RCC 7860 (cell line): ENCODE measurements around the gene GPS1.

ENCODE experiments used
- DNase-seq: peaks from one replicate; pipeline ENCODE4 v3.0.0-alpha.2; 2015; ENCODE audit warnings: low spot score
- FAIRE-seq: peaks from 2 replicates; lab custom pipeline; 2012; peaks lifted over from hg19 to GRCh38; lab: Jason Lieb, UNC

GPS1 gene

DNA sequence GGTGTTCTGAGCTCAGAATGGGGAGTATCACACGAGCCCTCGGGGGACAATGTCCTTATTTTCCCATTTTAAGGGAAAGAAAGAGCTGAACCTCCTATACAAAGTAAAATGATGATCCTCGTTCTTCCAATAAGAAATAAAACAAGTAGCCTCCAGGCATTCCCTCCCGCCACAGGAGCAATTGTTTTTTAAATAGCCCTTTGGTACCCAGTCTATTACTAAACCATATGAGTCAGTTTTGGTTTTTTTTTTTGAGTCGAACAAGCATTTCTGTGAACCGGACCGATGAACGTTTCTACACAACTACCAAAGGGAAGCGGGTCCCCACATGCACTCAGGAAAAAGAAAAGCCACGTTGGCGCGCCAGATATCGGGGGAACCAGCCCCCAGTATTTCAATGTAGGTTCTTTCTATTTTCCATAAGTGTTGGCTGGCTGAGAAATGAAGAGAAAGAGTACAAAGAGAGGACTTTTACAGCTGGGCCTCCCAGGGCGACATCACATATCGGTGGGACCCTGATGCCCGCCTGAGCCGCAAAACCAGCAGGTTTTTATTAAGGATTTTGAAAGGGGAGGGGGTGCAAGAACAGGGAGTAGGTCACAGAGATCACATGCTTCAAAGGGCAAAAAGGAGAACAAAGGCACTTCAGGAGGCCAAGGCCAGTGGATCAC, 10.4 kb upstream of the GPS1 start:
- DNase-seq (no peak), FAIRE-seq (no peak)

DNA sequence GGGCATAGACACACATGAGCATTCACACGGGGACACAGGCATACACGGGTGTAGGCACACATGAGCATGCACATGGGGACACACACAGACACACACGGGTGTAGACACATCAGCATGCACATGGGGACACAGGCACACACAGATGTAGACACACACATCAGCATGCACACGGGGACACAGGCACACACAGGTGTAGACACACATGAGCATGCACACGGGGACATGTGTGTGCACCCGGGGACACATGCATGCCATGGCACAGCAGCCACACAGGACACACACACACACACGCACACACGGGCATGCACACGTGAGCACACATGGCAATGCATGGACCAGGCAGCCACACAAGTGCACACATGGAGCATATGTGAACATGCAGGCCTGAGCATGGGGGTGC, 9.0 kb upstream of the GPS1 start:
- FAIRE-seq (no peak), DNase-seq (no peak)

DNA sequence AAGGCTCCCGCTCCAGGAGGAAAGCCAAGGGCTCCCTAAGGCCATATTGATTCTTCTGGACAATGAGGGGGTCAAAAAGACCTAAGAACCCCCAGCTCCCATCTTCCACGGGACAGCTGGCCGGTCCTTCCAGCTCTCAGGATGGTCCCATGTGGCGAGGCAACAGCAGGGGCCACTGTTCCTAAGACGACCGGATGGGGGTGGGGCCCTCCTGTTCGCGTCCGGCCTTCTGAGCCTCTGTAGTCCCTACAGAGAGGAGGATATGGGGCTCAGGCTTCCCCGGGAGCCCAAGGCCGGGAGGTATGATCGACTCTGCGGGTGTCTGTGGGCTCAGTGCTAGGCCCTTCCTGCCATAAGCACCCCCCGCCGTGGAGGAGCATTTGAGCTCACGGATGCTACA, 8.2 kb upstream of the GPS1 start:
- FAIRE-seq (no peak), DNase-seq (no peak)

DNA sequence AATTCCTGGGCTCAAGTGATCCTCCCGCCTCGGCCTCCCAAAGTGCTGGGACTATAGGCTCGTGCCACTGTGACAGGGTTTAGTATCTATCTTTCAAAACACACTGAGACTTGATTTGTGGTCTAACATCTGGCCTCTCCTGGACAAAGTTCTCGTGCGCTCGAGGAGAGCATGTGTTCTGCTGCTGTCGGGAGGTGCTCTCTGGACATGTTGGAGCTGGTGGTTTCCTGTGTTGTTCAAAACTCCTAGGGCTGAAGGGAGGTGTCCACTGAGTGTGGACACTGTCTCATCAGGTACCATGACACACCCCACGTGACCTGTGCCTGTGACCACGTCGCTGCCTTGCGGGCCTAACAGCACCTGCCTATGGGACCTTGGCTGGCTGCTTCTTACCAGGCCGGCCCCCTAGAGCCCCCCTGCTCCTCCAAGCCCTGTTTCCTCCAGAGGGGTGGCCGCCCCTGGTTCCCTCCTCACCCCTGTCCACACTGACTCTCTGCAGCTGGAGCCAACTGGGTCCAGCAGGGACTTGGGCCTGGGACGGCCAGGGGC, 5.7 kb upstream of the GPS1 start:
- FAIRE-seq (no peak), DNase-seq (no peak)

DNA sequence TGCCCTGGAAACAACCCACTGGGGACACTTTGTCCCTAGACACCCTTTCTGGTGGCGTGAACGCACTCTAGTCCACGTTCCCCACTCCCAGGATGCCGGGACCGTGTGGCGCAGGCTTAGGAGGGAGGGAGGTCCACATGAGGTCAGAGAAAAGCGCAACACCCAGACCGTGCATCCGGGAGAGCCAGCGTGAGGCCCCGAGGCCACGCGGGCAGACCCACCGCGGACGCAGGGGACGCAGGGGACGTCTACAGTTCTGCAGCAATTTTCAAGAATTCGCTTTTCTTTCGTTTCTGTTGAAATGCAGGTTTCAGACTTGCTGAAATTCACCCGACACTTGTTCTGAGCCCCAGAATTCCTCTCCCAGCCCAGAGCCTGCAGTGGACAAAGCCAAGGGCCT, 4.8 kb upstream of the GPS1 start:
- DNase-seq = no peak
- FAIRE-seq = no peak

DNA sequence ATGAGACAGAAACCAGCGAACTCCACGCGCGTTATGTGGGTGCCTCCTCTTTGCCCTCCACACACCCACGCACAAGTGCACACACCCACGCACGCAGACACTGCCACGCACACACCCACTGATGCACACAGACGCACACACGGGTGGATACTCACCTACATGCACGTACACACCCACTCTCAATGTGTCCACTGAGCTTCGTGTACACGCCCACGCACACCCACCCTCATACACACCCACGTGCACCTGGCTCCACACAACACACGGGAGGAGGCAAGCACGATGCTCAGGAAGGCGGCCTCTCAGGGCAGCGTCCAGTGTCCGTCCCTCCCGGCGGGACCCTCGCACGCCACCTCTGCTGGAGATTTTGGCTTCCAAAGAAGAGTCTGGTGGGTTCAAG, 4.3 kb upstream of the GPS1 start:
- FAIRE-seq (no peak), DNase-seq (no peak)

DNA sequence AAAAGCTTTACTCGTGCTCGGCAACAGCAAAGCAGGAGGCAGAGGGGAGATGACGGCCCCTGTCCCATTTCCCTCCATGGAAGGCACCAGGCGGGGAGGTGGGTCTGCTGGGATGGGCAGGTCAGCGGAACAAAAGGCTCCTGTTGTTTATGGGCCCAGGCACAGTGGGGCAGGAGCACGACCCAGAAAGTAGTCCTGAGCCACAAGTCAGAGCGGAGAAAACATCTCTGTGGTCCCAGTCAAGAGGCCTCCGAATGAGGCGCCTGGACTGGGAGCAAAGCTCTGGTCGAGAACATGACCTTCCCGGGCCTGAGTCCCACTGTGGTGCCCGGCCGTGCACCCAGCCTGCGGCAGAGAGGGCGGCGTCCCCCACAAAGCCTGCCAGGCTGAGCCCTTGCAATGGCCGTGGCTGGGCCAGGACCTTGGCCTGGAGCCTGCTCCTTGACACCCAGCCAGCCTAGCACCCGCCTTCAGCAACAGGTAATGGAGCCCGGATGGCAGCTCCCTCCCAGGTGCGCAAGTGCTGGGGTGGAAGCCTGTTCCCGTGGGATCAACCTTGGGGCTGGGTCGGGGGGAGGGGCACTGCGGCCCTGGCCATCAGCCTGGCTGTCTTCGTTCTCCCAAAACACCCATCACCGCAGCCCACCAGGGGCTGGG, 3.7 kb upstream of the GPS1 start:
- DNase-seq = no peak

DNA sequence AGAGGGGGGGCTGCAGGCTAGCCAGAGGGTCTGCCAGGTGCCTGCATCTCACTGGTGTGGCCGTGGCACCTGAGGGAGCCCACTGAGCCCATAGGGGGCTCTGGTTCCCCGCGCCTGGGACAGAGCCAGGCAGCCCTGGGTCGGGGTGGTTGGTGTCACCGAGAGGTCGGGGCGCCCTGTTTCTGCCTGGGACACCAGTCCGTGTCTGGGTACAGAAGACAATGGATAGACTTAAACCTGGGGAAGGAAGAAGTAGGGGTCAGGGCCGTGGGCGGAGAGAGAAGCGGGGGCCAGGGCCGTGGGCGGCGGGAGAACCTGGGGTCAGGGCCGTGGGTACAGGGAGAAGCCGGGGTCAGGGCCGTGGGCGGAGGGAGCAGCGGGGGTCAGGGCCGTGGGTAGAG, 3.1 kb upstream of the GPS1 start:
- DNase-seq (no peak), FAIRE-seq (no peak)

More for the DNA sequence above, 3.7 kb upstream of the GPS1 start:
- no peak for FAIRE-seq

DNA sequence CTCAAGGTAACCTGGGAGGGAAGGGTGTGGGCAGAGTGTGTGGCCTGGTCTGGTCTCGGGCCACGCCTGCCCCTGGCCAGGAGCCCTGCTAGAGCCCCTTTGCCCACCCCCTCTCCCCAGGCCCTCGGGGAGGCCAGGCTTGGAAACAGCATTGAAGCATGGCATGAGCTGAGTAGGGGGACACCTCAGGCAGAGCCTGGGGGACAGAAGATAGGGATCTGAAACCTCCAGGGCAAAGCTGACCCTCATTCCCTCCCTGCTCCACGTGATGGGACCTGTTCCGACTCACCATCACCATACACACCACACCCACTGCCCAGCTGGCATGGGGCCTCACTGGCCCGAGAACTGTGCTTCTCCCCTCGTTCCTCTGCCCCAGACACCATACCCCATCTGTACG, 2.6 kb upstream of the GPS1 start:
- FAIRE-seq (no peak), DNase-seq (no peak)

DNA sequence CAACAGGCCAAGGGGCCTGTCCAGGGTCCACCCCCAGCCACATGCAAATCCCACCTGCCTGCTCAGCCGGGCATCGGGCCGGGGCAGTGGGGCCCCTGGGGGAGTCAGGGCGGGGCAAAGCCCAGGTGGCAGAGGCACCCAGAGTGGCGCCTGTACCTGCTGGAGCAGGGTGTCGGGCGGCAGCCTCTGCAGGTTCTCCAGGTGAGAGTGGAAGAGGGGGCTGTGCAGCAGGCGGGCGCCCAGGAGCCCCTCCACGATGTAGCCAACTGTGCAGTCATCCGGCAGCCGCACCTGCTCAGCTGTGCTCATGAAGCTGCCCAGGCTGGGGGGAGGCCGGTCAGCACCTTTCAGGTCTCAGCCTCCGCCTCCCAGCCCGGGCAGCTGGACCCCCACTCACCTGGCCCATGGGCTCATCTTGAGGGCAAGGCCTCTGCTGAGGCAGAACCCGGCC, 2.2 kb upstream of the GPS1 start:
- DNase-seq (no peak), FAIRE-seq (no peak)

DNA sequence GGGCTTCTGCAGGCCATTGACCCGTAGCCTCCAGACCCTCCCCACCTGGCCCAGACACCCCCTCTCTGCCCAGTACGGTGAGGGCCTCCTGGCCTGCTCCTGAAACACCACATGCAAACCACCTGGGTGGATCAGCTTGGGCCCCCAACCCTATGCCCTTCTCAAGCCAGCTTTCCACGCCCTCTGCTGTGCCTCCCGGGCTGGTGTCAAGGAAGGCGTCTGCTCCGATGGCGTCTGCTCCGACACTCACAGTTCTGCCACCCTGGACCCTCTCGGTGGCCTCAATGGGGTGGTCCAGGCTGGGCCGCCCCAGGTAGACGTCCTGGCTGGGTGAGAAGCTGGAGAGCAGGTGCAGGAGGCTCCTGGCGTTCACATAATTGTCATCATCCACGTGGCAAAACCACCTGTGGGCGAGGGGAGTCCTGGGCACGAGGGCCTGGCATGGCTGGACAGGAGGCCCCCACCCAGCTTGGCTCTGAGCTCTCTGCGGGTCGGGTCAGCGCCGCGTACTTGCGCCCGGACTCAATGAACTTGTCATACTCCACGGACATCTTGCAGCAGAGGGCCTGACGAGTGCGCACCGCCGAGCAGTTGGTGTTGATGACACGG, 1.4 kb upstream of the GPS1 start:
- no peak for FAIRE-seq
- no peak for DNase-seq

DNA sequence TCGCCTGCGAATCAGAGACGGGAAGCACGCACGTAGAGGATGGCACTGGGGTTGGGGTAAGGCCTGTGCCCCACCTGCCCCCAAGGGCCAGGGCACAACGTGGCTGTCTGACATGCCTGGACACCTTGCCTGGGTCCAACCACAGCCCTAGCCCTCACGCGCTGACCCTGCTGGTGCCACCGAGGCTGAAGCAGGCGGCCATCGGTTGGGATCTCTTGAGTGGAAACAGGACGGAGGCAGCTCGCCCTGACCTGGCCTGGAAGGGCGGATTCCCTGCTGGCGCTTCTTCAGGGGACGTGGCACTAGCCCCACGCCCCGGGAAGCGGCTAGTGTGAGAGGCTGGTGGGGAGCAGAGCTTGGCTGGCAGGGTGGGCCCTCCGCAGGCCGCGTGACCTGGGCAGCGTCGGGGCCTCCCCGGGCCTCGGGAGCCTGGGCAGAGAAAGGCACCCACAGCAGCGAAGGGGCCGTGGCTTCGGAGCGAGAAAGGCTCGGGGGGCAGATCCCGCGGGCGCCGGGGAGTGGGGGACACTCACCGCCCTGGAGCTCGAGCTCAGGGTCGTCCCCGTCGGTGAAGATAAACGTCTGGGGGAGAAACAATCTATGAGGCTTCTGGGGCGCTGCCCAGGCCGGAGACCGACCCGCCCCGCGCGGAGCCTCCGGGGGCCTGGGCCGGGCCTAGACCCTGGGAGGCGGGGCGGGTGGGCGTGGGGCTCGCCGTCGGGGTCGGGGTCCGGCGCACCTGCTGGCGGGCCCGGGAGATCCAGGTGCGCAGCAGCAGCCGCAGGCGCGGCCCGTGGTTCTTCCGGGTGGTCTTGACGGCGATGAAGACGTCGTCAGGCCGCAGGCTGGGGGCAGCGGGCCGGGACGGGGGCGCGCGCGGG, 697 bp upstream of the GPS1 start:
- DNase-seq (no peak), FAIRE-seq (no peak)

DNA sequence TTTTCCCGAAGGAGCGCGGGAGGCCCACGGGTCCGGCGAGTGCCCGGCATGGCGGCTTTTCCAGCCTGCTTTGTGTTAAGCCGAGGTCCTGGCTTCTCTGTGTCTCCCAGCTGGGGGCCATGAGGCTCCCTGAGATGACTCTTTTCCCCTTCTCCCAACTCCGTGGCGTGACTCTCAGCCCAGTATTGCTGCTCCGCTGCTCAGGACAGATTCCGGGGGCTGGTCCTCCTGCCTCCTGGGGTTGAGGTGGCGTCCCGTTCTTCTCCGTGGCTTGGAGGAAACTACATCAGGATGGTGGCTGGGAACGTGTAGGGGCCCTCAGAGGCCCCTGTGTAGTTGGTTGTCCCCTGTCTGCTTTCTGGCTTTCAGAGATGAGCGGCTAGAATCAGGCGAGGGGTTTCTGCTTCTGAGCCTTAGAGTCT, 951 bp downstream of the GPS1 start:
- no peak for FAIRE-seq
- DNase-seq = no peak

DNA sequence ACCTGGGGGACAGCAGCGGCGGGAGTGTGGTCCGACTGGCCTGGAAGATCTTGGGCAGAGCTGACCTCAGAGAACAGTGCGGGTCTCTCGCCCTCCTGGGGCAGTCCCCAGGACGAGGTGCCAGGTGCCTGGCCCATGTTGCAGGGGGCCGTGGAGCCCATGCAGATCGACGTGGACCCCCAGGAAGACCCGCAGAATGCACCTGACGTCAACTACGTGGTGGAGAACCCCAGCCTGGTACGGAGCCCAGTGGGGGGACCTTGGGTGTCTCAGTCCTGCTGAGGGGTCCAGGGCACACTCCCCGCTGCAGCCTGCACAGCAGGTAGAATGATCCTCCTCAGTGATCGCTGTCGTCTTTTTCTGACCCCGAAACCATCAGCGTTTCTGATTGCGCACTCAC, 1.4 kb downstream of the GPS1 start:
- DNase-seq (no peak), FAIRE-seq (no peak)

DNA sequence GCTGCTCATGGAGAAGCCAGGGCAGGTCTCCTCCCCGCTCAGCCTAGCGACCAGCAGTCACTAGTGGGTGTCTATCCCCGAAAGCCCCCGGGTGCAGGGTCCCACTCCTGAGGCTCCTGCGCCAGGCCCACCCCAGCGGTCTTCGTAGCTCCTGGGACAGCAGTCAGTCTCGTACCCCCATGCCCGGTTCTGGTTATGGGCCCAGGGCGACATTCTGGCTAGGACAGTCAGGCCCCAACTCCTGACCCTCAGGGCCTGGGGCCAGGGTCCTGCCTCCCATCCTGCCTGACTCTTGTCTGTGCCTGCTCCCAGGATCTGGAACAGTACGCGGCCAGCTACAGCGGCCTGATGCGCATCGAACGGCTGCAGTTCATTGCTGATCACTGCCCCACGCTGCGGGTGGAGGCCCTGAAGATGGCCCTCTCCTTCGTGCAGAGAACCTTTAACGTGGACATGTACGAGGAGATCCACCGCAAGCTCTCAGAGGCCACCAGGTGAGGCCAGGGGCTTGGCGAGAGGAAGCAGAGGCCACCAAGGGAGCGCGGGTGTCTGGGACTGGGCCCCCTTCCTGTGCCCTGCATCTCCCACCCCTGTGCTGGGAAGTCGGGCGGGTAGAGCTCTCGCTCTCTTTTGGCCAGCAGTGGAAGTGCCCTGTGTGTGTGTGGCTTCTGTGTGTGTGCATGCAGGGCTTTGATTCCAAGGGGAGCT, 2.0 kb downstream of the GPS1 start:
- no peak for FAIRE-seq
- DNase-seq = no peak

DNA sequence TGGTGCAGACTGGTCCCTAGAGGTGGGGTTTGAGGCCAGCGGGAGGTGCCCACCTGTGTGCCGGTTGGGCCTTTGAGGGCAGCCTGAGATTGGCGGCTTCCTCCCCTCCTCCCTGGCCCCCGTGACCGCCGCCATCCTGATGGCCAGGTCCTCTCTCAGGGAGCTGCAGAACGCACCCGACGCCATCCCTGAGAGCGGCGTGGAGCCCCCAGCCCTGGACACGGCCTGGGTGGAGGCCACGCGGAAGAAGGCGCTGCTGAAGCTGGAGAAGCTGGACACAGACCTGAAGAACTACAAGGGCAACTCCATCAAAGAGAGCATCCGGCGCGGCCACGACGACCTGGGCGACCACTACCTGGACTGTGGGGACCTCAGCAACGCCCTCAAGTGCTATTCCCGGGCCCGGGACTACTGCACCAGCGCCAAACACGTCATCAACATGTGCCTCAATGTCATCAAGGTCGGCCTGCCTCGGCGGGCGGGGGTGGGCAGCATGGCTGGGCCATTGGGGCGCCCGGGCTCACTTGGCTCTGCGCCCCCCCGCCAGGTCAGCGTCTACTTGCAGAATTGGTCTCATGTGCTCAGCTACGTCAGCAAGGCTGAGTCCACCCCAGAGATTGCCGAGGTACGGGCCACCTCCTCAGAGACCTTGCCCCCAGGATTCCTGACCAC, 2.8 kb downstream of the GPS1 start:
- FAIRE-seq = no peak

DNA sequence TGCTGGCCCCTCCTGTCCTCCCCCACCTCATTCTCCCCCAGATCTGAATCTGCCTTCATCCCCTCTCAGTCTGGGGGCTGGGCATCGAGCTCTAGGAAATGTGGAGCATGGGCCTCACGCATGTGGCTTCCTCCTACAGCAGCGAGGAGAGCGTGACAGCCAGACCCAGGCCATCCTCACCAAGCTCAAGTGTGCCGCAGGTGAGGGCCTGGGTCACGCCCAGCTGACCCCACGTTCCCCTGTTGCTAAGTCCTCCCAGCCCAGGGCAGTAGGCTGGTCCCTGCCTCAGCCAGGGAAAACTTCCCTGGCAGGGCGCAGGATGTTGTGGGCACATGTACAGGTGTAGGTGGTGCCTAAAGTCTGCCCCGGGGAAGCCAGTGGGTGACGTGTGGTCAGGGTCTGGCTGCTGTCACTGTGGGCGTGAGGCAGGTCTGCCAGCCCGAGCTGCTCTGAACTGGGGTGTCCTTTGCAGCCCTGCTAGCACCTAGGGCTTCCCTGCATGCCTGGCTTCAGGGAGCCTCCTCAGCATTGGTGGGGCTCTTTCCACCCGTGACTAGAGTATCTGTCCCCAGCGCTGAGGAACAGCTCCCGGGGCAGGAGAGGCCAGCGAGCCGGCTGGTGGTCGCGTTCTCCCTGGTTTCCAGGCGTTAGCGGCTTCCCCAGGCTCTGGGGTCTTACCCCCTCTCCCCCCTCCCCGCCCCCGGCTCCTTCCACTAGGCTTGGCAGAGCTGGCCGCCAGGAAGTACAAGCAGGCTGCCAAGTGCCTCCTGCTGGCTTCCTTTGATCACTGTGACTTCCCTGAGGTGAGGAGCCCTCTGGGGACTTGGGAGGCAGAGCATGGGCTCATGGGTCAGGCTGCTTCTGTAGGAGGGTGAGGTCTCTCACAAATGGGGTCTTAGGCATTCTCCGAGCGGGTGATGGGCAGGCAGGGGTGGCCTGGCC, 3.6 kb downstream of the GPS1 start:
- DNase-seq (no peak), FAIRE-seq (no peak)

More for the DNA sequence above, 2.8 kb downstream of the GPS1 start:
- no peak for DNase-seq

DNA sequence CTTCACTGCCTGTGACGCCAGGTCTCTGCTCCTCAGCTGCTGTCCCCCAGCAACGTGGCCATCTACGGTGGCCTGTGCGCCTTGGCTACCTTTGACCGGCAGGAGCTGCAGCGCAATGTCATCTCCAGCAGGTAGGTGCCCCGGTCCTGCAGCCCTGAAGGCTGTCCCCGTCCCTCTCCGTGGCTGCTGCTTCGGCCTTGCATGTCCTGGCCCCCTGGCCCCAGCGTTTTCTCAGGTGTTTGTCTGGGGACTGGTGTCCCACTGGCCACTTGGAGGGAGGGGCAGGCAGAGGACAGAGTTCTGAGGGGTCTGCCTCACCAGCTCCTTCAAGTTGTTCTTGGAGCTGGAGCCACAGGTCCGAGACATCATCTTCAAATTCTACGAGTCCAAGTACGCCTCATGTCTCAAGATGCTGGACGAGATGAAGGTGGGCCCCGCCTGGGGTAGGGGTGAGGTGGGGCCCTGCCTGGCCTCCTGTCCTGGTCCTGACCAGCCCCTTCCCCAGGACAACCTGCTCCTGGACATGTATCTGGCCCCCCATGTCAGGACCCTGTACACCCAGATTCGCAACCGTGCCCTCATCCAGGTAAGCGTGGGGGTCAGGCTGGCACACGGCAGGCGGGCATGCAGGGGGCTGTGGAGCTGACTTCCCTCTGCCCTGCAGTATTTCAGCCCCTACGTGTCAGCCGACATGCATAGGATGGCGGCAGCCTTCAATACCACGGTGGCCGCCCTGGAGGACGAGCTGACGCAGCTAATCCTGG, 4.4 kb downstream of the GPS1 start:
- FAIRE-seq = no peak
- DNase-seq = no peak
